HEK293 (cell line): ENCODE results near the gene MLLT6.

Source experiments
- HOXD13 ChIP-seq: sonication (generic); formaldehyde crosslinking; IDR thresholded peaks from 2 replicates; pipeline ENCODE4 v1.8.0; 2022; ENCODE audit warnings: missing genetic modification reagents, borderline replicate concordance
- SP2 ChIP-seq: fragments of 450-650 bp; formaldehyde crosslinking; IDR thresholded peaks from 2 replicates; pipeline ENCODE4 v1.5.1; 2016; ENCODE audit warnings: missing biosample characterization, missing genetic modification characterization
- TRIM28 ChIP-seq: IDR thresholded peaks from 2 replicates; pipeline ENCODE4 v1.6.1; 2011; ENCODE audit warnings: low read length, control low read depth, borderline replicate concordance
- ZFP37 ChIP-seq: fragments of 450-650 bp; formaldehyde crosslinking; IDR thresholded peaks from 2 replicates; pipeline ENCODE4 v1.5.1; 2016; ENCODE audit warnings: missing biosample characterization, missing genetic modification characterization
- ZNF133 ChIP-seq: fragments of 450-650 bp; formaldehyde crosslinking; IDR thresholded peaks from 2 replicates; pipeline ENCODE4 v1.5.1; 2016; ENCODE audit warnings: missing biosample characterization, missing genetic modification characterization
- ZNF138 ChIP-seq: fragments of 450-650 bp; formaldehyde crosslinking; IDR thresholded peaks from 2 replicates; pipeline ENCODE4 v1.5.1; 2016; ENCODE audit warnings: missing biosample characterization, missing genetic modification characterization, borderline replicate concordance
- ZNF146 ChIP-seq: fragments of 450-650 bp; formaldehyde crosslinking; IDR thresholded peaks from 2 replicates; pipeline ENCODE4 v1.5.1; 2016; ENCODE audit warnings: missing biosample characterization, missing genetic modification characterization
- ZNF19 ChIP-seq: fragments of 450-650 bp; formaldehyde crosslinking; IDR thresholded peaks from 2 replicates; pipeline ENCODE4; 2016; ENCODE audit warnings: missing biosample characterization, missing genetic modification characterization, low read depth
- ZNF302 ChIP-seq: fragments of 450-650 bp; formaldehyde crosslinking; IDR thresholded peaks from 2 replicates; pipeline ENCODE4 v1.5.1; 2016; ENCODE audit warnings: missing biosample characterization, missing genetic modification characterization, low read depth
- ZNF354C ChIP-seq: fragments of 450-650 bp; formaldehyde crosslinking; IDR thresholded peaks from 2 replicates; pipeline ENCODE4 v1.5.1; 2016; ENCODE audit warnings: missing biosample characterization, missing genetic modification characterization, low read depth, borderline replicate concordance
- ZNF366 ChIP-seq: fragments of 450-650 bp; formaldehyde crosslinking; conservative IDR thresholded peaks from 2 replicates; pipeline ENCODE4 v1.5.1; 2016; ENCODE audit warnings: missing biosample characterization, missing genetic modification characterization
- ZNF391 ChIP-seq: fragments of 450-650 bp; formaldehyde crosslinking; IDR thresholded peaks from 2 replicates; pipeline ENCODE4 v1.5.1; 2016; ENCODE audit warnings: low read depth, missing biosample characterization, missing genetic modification characterization, borderline replicate concordance
- ZNF544 ChIP-seq: fragments of 450-650 bp; formaldehyde crosslinking; IDR thresholded peaks from 2 replicates; pipeline ENCODE4 v1.5.0; 2017; ENCODE audit warnings: missing biosample characterization, missing genetic modification characterization
- ZNF585B ChIP-seq: fragments of 450-650 bp; formaldehyde crosslinking; IDR thresholded peaks from 2 replicates; pipeline ENCODE4 v1.5.1; 2016; ENCODE audit warnings: missing biosample characterization, missing genetic modification characterization
- TF ChIP-seq, protein P1 (sequence below): fragments of 450-650 bp; formaldehyde crosslinking; IDR thresholded peaks from 2 replicates; pipeline ENCODE4 v1.5.1; 2016; ENCODE audit warnings: missing biosample characterization, missing genetic modification characterization
- TF ChIP-seq, protein P2 (sequence below): fragments of 450-650 bp; formaldehyde crosslinking; IDR thresholded peaks from 2 replicates; pipeline ENCODE4 v1.5.1; 2016; ENCODE audit warnings: missing biosample characterization, missing genetic modification characterization, borderline replicate concordance
- TF ChIP-seq, protein P3 (sequence below): sonication (generic); formaldehyde crosslinking; IDR thresholded peaks from 2 replicates; pipeline ENCODE4 v1.8.1; 2022; ENCODE audit warnings: mild to moderate bottlenecking, moderate library complexity, missing genetic modification reagents
- TF ChIP-seq, protein P4 (sequence below): fragments of 450-650 bp; formaldehyde crosslinking; IDR thresholded peaks from 2 replicates; pipeline ENCODE4 v1.5.1; 2016; ENCODE audit warnings: missing biosample characterization, missing genetic modification characterization
- TF ChIP-seq, protein P5 (sequence below): fragments of 450-650 bp; formaldehyde crosslinking; conservative IDR thresholded peaks from 2 replicates; pipeline ENCODE4 v1.5.1; 2016; ENCODE audit warnings: low read depth, missing biosample characterization, missing genetic modification characterization
- TF ChIP-seq, protein P6 (sequence below): fragments of 450-650 bp; formaldehyde crosslinking; IDR thresholded peaks from 2 replicates; pipeline ENCODE4 v1.5.1; 2016; ENCODE audit warnings: missing biosample characterization, missing genetic modification characterization

MLLT6 gene

DNA sequence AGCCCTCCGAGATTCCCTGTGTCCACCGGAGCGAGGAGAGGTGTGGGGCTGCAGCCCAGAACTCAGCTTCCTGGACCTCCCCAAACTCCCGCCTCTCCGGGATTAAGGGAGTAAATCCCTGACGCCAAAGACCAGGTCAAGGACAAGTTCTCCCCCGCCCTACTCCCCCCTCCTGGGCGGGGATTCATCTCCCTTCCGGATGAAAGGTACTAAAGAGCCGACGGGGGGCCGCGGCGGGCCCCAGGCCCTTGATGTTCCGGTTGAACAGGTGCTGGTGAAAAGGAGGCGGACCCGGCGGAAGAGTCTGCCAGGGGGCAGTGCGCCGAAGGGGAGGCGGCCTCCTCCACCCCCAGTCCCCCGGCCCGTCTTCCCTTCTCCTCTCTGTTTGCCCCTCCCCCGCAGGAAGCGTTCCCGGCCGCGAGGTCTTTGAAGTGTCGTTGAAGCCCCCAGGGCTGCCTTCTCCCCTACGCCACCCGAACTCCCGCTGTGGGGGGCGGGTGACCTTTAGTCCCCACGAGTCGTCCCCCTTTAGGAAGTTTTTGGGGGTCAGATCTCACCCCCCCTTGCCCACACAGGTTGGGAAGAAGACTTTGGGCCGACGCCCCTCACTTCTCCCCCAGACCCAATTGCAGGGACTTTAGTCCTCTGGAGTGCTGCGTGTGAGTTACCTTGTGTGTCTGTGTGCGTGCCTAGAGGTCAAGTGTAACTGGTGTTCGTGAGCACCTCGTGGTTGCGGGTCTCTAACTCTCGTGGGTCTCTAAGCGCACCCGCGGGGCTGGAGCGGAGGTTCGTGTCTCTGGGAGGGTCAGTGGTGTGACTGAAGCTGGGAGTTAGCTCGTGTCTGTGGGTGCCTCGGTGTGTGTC is 1.1 kb upstream of the MLLT6 start (continued):
- TF ChIP-seq, protein P1, sequence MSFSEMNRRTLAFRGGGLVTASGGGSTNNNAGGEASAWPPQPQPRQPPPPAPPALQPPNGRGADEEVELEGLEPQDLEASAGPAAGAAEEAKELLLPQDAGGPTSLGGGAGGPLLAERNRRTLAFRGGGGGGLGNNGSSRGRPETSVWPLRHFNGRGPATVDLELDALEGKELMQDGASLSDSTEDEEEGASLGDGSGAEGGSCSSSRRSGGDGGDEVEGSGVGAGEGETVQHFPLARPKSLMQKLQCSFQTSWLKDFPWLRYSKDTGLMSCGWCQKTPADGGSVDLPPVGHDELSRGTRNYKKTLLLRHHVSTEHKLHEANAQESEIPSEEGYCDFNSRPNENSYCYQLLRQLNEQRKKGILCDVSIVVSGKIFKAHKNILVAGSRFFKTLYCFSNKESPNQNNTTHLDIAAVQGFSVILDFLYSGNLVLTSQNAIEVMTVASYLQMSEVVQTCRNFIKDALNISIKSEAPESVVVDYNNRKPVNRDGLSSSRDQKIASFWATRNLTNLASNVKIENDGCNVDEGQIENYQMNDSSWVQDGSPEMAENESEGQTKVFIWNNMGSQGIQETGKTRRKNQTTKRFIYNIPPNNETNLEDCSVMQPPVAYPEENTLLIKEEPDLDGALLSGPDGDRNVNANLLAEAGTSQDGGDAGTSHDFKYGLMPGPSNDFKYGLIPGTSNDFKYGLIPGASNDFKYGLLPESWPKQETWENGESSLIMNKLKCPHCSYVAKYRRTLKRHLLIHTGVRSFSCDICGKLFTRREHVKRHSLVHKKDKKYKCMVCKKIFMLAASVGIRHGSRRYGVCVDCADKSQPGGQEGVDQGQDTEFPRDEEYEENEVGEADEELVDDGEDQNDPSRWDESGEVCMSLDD (tag by site-specific recombination) = peak; percentile 96; the same call in 1 of the 2 replicates
- TF ChIP-seq, protein P2, sequence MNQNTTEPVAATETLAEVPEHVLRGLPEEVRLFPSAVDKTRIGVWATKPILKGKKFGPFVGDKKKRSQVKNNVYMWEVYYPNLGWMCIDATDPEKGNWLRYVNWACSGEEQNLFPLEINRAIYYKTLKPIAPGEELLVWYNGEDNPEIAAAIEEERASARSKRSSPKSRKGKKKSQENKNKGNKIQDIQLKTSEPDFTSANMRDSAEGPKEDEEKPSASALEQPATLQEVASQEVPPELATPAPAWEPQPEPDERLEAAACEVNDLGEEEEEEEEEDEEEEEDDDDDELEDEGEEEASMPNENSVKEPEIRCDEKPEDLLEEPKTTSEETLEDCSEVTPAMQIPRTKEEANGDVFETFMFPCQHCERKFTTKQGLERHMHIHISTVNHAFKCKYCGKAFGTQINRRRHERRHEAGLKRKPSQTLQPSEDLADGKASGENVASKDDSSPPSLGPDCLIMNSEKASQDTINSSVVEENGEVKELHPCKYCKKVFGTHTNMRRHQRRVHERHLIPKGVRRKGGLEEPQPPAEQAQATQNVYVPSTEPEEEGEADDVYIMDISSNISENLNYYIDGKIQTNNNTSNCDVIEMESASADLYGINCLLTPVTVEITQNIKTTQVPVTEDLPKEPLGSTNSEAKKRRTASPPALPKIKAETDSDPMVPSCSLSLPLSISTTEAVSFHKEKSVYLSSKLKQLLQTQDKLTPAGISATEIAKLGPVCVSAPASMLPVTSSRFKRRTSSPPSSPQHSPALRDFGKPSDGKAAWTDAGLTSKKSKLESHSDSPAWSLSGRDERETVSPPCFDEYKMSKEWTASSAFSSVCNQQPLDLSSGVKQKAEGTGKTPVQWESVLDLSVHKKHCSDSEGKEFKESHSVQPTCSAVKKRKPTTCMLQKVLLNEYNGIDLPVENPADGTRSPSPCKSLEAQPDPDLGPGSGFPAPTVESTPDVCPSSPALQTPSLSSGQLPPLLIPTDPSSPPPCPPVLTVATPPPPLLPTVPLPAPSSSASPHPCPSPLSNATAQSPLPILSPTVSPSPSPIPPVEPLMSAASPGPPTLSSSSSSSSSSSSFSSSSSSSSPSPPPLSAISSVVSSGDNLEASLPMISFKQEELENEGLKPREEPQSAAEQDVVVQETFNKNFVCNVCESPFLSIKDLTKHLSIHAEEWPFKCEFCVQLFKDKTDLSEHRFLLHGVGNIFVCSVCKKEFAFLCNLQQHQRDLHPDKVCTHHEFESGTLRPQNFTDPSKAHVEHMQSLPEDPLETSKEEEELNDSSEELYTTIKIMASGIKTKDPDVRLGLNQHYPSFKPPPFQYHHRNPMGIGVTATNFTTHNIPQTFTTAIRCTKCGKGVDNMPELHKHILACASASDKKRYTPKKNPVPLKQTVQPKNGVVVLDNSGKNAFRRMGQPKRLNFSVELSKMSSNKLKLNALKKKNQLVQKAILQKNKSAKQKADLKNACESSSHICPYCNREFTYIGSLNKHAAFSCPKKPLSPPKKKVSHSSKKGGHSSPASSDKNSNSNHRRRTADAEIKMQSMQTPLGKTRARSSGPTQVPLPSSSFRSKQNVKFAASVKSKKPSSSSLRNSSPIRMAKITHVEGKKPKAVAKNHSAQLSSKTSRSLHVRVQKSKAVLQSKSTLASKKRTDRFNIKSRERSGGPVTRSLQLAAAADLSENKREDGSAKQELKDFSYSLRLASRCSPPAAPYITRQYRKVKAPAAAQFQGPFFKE (tag by site-specific recombination) = no peak; the same call in 1 of the 2 replicates
- TF ChIP-seq, protein P3, sequence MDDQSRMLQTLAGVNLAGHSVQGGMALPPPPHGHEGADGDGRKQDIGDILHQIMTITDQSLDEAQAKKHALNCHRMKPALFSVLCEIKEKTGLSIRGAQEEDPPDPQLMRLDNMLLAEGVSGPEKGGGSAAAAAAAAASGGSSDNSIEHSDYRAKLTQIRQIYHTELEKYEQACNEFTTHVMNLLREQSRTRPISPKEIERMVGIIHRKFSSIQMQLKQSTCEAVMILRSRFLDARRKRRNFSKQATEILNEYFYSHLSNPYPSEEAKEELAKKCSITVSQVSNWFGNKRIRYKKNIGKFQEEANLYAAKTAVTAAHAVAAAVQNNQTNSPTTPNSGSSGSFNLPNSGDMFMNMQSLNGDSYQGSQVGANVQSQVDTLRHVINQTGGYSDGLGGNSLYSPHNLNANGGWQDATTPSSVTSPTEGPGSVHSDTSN (CRISPR knock-in tag) = no peak
- TF ChIP-seq ZNF19 (tag by site-specific recombination) (no peak), HOXD13 (CRISPR knock-in tag) (no peak), ZFP37 (no peak), TRIM28 (no peak), ZNF544 (tag by site-specific recombination) (no peak), ZNF366 (tag by site-specific recombination) (peak; percentile 93), ZNF138 (no peak), ZNF146 (0 out of 2 replicates have a peak, but pooled peaks have one; percentile 3), ZNF302 (tag by site-specific recombination) (no peak), ZNF354C (tag by site-specific recombination) (no peak), SP2 (peak; percentile 94), ZNF391 (no peak; the same call in 1 of the 2 replicates), ZNF585B (peak; percentile 31), ZNF133 (tag by site-specific recombination) (no peak)
- TF ChIP-seq, protein P4, sequence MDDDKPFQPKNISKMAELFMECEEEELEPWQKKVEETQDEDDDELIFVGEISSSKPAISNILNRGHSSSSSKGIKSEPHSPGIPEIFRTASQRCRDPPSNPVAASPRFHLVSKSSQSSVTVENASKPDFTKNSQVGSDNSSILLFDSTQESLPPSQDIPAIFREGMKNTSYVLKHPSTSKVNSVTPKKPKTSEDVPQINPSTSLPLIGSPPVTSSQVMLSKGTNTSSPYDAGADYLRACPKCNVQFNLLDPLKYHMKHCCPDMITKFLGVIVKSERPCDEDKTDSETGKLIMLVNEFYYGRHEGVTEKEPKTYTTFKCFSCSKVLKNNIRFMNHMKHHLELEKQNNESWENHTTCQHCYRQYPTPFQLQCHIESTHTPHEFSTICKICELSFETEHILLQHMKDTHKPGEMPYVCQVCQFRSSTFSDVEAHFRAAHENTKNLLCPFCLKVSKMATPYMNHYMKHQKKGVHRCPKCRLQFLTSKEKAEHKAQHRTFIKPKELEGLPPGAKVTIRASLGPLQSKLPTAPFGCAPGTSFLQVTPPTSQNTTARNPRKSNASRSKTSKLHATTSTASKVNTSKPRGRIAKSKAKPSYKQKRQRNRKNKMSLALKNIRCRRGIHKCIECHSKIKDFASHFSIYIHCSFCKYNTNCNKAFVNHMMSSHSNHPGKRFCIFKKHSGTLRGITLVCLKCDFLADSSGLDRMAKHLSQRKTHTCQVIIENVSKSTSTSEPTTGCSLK (tag by site-specific recombination) = no peak
- TF ChIP-seq, protein P5, sequence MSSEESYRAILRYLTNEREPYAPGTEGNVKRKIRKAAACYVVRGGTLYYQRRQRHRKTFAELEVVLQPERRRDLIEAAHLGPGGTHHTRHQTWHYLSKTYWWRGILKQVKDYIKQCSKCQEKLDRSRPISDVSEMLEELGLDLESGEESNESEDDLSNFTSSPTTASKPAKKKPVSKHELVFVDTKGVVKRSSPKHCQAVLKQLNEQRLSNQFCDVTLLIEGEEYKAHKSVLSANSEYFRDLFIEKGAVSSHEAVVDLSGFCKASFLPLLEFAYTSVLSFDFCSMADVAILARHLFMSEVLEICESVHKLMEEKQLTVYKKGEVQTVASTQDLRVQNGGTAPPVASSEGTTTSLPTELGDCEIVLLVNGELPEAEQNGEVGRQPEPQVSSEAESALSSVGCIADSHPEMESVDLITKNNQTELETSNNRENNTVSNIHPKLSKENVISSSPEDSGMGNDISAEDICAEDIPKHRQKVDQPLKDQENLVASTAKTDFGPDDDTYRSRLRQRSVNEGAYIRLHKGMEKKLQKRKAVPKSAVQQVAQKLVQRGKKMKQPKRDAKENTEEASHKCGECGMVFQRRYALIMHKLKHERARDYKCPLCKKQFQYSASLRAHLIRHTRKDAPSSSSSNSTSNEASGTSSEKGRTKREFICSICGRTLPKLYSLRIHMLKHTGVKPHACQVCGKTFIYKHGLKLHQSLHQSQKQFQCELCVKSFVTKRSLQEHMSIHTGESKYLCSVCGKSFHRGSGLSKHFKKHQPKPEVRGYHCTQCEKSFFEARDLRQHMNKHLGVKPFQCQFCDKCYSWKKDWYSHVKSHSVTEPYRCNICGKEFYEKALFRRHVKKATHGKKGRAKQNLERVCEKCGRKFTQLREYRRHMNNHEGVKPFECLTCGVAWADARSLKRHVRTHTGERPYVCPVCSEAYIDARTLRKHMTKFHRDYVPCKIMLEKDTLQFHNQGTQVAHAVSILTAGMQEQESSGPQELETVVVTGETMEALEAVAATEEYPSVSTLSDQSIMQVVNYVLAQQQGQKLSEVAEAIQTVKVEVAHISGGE (tag by site-specific recombination) = peak; percentile 79
- TF ChIP-seq, protein P6, sequence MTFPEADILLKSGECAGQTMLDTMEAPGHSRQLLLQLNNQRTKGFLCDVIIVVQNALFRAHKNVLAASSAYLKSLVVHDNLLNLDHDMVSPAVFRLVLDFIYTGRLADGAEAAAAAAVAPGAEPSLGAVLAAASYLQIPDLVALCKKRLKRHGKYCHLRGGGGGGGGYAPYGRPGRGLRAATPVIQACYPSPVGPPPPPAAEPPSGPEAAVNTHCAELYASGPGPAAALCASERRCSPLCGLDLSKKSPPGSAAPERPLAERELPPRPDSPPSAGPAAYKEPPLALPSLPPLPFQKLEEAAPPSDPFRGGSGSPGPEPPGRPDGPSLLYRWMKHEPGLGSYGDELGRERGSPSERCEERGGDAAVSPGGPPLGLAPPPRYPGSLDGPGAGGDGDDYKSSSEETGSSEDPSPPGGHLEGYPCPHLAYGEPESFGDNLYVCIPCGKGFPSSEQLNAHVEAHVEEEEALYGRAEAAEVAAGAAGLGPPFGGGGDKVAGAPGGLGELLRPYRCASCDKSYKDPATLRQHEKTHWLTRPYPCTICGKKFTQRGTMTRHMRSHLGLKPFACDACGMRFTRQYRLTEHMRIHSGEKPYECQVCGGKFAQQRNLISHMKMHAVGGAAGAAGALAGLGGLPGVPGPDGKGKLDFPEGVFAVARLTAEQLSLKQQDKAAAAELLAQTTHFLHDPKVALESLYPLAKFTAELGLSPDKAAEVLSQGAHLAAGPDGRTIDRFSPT (tag by site-specific recombination) = peak; percentile 92
